ENCODE data around the gene FAM222A. TPM values are rescaled to one million over a fixed set of nuclear protein-coding genes. Genes with fewer than 3 reads are reported as not detected.

FAM222A gene
- polyA plus RNA-seq, 1 donor from 2014 or later: 8.5 TPM

DNA sequence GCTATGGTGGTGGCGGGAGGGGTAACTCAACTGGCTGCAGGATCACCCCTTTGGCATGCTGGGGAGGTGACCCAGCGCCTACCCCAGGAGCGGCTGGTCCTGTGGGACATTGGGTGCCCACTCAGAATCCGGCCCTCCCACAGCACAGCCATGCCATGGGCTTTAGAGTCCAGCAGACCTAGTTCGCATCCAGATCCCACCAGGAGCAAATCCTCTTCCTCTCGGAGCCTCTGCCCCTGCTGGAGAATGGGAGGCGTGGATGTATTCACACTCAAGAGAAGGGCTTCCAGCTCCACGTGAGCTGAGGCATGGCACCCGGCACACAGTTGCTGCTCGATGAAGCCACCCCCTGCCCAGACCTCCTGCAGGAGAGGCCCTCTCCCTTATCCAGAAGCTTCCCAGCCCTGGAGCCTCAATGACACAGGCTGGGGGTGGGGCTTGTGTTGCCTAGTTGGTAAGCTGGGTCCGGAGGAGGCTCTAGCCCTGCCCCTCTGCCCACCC, 17.7 kb downstream of the FAM222A start:
- no peak for TF ChIP-seq POLR2AphosphoS5 (IDR thresholded peaks at IDR 0.05)
- no peak for TF ChIP-seq TAF1 (IDR thresholded peaks at IDR 0.05; ENCODE audit: low read depth)
- TF ChIP-seq MXI1 (conservative IDR thresholded peaks at IDR 0.05; ENCODE audit: poor library complexity, severe bottlenecking): no peak
- no peak for TF ChIP-seq CTCF (IDR thresholded peaks at IDR 0.05; ENCODE audit: poor library complexity, severe bottlenecking)
- no peak for TF ChIP-seq SMC3 (conservative IDR thresholded peaks at IDR 0.05; ENCODE audit: poor library complexity)
- no peak for TF ChIP-seq EP300 (conservative IDR thresholded peaks at IDR 0.05; ENCODE audit: poor library complexity, severe bottlenecking)
- no peak for TF ChIP-seq EZH2 (IDR thresholded peaks at IDR 0.05; ENCODE audit: borderline replicate concordance, insufficient read depth, low read length, poor library complexity, severe bottlenecking)
- no peak for TF ChIP-seq RAD21 (conservative IDR thresholded peaks at IDR 0.05)
- no peak for TF ChIP-seq REST (IDR thresholded peaks at IDR 0.05; ENCODE audit: borderline replicate concordance)
- H3K9me2 ChIP-seq (ENCODE audit: insufficient read depth, low read length): no peaks in the 10 kb centered on the region
- no peaks in the 10 kb centered on the region for H4K20me1 ChIP-seq (ENCODE audit: insufficient read depth)
- no peak overlapping the region for H3K27ac ChIP-seq (ENCODE audit: low read length)
- peaks cover 44% of the 10 kb centered on the region for H3K79me2 ChIP-seq (replicated peaks; ENCODE audit: insufficient read depth, low read length)
- no peak overlapping the region for H3K9ac ChIP-seq (ENCODE audit: low read length)
- no peaks in the 10 kb centered on the region for H3K9me3 ChIP-seq (ENCODE audit: low read length)
- no peak overlapping the region for H3K4me3 ChIP-seq (ENCODE audit: low read length)
- no peak overlapping the region for H2AFZ ChIP-seq (ENCODE audit: low read depth, low read length)
- H3K36me3 ChIP-seq (ENCODE audit: insufficient read depth, low read length): no peaks in the 10 kb centered on the region
- no peaks in the 10 kb centered on the region for H3K27me3 ChIP-seq (ENCODE audit: insufficient read depth, low read depth, low read length)
- no peaks in the 10 kb centered on the region for H3F3A ChIP-seq (ENCODE audit: insufficient read depth, low read length, poor library complexity, severe bottlenecking)
- no peak overlapping the region for H3K4me2 ChIP-seq (ENCODE audit: low read length)

GRCh38 chr12:109731806-109732205, 18.2 kb downstream of the FAM222A start:
- Histone ChIP-seq H3K4me3 (ENCODE audit: low read length) (no peak overlapping the region), H3F3A (ENCODE audit: insufficient read depth, low read length, poor library complexity, severe bottlenecking) (no peaks in the 10 kb centered on the region), H4K20me1 (ENCODE audit: insufficient read depth) (no peaks in the 10 kb centered on the region), H3K36me3 (ENCODE audit: insufficient read depth, low read length) (no peaks in the 10 kb centered on the region), H3K4me2 (ENCODE audit: low read length) (no peak overlapping the region), H2AFZ (ENCODE audit: low read depth, low read length) (no peak overlapping the region), H3K9ac (ENCODE audit: low read length) (peak overlapping the region; percentile 42), H3K27ac (ENCODE audit: low read length) (peak overlapping the region; percentile 57), H3K9me3 (ENCODE audit: low read length) (no peaks in the 10 kb centered on the region), H3K27me3 (ENCODE audit: insufficient read depth, low read depth, low read length) (no peaks in the 10 kb centered on the region), H3K9me2 (ENCODE audit: insufficient read depth, low read length) (no peaks in the 10 kb centered on the region), H3K79me2 (replicated peaks; ENCODE audit: insufficient read depth, low read length) (peaks cover 44% of the 10 kb centered on the region)
- no peak for TF ChIP-seq CTCF (IDR thresholded peaks at IDR 0.05; ENCODE audit: poor library complexity, severe bottlenecking)
- no peak for TF ChIP-seq RAD21 (conservative IDR thresholded peaks at IDR 0.05)
- no peak for TF ChIP-seq TAF1 (IDR thresholded peaks at IDR 0.05; ENCODE audit: low read depth)
- no peak for TF ChIP-seq EP300 (conservative IDR thresholded peaks at IDR 0.05; ENCODE audit: poor library complexity, severe bottlenecking)

All from neural cell (in vitro differentiated cells).